Mesothelial cell of epicardium (in vitro differentiated cells): Measurements from ENCODE around the gene CAMK4. TPM values are rescaled to one million over a fixed set of nuclear protein-coding genes. Genes with fewer than 3 reads are reported as not detected.

Experiments used
- DNase-seq, 2 experiments: peaks; one replicate each; pipeline ENCODE4 v3.0.0; 2021; ENCODE audit warnings: low spot score in 2 of 2; ENCODE audit not compliant: unreplicated experiment in 2 of 2
- H3K27ac Mint-ChIP-seq: 2 replicates; pipeline ENCODE4 v1.8.0; 2021; ENCODE audit warnings: mixed read lengths
- H3K27me3 Mint-ChIP-seq: 2 replicates; pipeline ENCODE4 v1.8.0; 2021; ENCODE audit warnings: low read depth, mixed read lengths
- H3K36me3 Mint-ChIP-seq: 2 replicates; pipeline ENCODE4 v1.8.0; 2021; ENCODE audit warnings: mixed read lengths
- H3K4me1 Mint-ChIP-seq: 2 replicates; pipeline ENCODE4 v1.8.0; 2021; ENCODE audit warnings: mixed read lengths
- H3K4me3 Mint-ChIP-seq: 2 replicates; pipeline ENCODE4 v1.8.0; 2021; ENCODE audit warnings: mild to moderate bottlenecking, moderate library complexity, mixed read lengths
- H3K9me3 Mint-ChIP-seq: 2 replicates; pipeline ENCODE4 v1.8.0; 2021; ENCODE audit warnings: mixed read lengths
- CTCF ChIP-seq: fragments of 200-600 bp; sonication (generic); IDR thresholded peaks from one replicate; pipeline ENCODE4 v1.5.0; 2021; ENCODE audit warnings: antibody characterized with exemption; ENCODE audit not compliant: unreplicated experiment
- total RNA-seq: library from RNA; stranded (reverse); gene quantifications from 3 replicates; pipeline ENCODE4 v1.2.1, GENCODE V29; 2021

Gene CAMK4
- total RNA-seq, 1 donor from 2014 or later, result 13.3 TPM

- Mint-ChIP-seq H3K27ac (peak overlapping the region; percentile 80), H3K9me3 (peaks cover 24% of the 10 kb centered on the region), H3K36me3 (peaks cover 18% of the 10 kb centered on the region), H3K4me3 (no peak overlapping the region), H3K27me3 (no peaks in the 10 kb centered on the region), H3K4me1 (peaks cover 26% of the 10 kb centered on the region)
- no peak for DNase-seq
- TF ChIP-seq CTCF, result no peak
Measured at GRCh38 chr5:111461255-111461671, 237.1 kb downstream of the CAMK4 start.

DNA sequence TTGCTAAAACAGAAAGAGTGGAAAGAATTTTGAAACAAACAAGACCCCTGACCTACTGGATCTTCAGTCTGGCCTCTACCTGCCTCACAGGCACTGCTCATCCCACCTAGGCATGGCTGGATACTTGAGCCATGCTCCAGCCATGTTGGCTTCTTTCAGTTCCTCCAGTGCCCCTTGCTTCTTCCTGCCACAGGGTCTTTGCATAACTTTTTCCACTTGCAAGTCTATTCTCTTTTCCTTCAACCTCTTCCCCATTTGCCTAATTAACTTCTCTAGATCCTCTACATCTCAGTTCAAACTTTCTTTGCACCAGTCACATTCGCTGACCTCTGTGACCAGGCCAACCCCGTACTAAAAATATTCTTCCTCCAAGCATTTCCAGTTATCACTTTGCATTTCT, 237.8 kb downstream of the CAMK4 start:
- peaks cover 31% of the 10 kb centered on the region for H3K9me3 Mint-ChIP-seq
- H3K36me3 Mint-ChIP-seq, result peaks cover 18% of the 10 kb centered on the region
- H3K27ac Mint-ChIP-seq, result no peak overlapping the region
- no peak for DNase-seq
- H3K4me3 Mint-ChIP-seq, result no peak overlapping the region
- peaks cover 22% of the 10 kb centered on the region for H3K4me1 Mint-ChIP-seq
- no peaks in the 10 kb centered on the region for H3K27me3 Mint-ChIP-seq
- no peak for TF ChIP-seq CTCF

DNA sequence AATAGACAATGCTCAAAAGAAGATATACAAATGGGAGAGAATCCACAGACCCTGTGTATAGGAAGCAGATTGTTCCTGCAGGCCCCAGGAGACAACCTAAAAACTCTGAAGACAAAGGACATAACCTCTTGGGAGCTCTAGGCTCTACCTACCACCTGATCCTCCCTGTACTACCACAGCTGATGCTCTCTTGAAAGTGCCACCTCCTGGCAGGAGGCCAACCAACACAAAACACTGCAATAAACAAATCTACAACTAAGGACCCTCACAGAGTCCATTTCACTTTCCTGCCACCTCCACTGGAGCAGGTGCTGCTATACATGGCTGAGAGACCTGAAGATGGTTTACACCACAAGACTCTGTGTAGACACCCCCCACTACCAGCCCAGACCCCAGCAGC, 239.1 kb downstream of the CAMK4 start:
- Mint-ChIP-seq H3K27me3 (no peaks in the 10 kb centered on the region), H3K36me3 (peaks cover 18% of the 10 kb centered on the region), H3K4me3 (no peak overlapping the region), H3K9me3 (peaks cover 40% of the 10 kb centered on the region), H3K27ac (peak overlapping the region; percentile 41), H3K4me1 (peaks cover 18% of the 10 kb centered on the region)
- DNase-seq, result no peak
- no peak for TF ChIP-seq CTCF

GRCh38 chr5:111469293-111469896, 245.2 kb downstream of the CAMK4 start:
- TF ChIP-seq CTCF, result no peak

GRCh38 chr5:111469903-111470302, 245.7 kb downstream of the CAMK4 start:
- Mint-ChIP-seq H3K4me3 (no peak overlapping the region), H3K4me1 (peaks cover 10% of the 10 kb centered on the region), H3K27ac (no peak overlapping the region), H3K9me3 (peaks cover 34% of the 10 kb centered on the region), H3K27me3 (no peaks in the 10 kb centered on the region), H3K36me3 (peaks cover 11% of the 10 kb centered on the region)
- TF ChIP-seq CTCF, result no peak
- DNase-seq, result no peak

More at GRCh38 chr5:111469293-111469896, 245.2 kb downstream of the CAMK4 start:
- Mint-ChIP-seq H3K36me3 (peaks cover 12% of the 10 kb centered on the region), H3K4me3 (no peak overlapping the region), H3K27ac (peak overlapping the region; percentile 18), H3K27me3 (no peaks in the 10 kb centered on the region), H3K4me1 (peaks cover 10% of the 10 kb centered on the region), H3K9me3 (peaks cover 37% of the 10 kb centered on the region)
- DNase-seq, result no peak
